GM23338 (cell line): ENCODE results near the gene DACT1. TPM values are rescaled to one million over a fixed set of nuclear protein-coding genes. Genes with fewer than 3 reads are reported as not detected.

Experiments
- ATAC-seq: fragments of 200-7000 bp; cut with Tn5 transposase; 3 replicates; pipeline ENCODE4 v1.9.1; 2020
- DNase-seq: peaks from one replicate; pipeline ENCODE4 v3.0.0-alpha.2; 2015; ENCODE audit warnings: low spot score
- H2AFZ ChIP-seq: fragments of 200-600 bp; sonication (generic); 2 replicates; pipeline ENCODE4 v1.8.0; 2016; ENCODE audit warnings: antibody characterized with exemption, mild to moderate bottlenecking, moderate library complexity
- H3F3A ChIP-seq: fragments of 200-600 bp; sonication (generic); replicated peaks from 2 replicates; pipeline ENCODE4 v1.8.0; 2017; ENCODE audit warnings: antibody characterized with exemption, mixed run types, low read depth
- H3K27ac ChIP-seq: fragments of 200-600 bp; sonication (generic); 2 replicates; pipeline ENCODE4 v1.6.1; 2016; ENCODE audit warnings: low read depth
- H3K27me3 ChIP-seq: fragments of 200-600 bp; sonication (generic); 2 replicates; pipeline ENCODE4 v1.8.0; 2016; ENCODE audit warnings: mild to moderate bottlenecking, mixed run types, moderate library complexity; ENCODE audit not compliant: insufficient read depth
- H3K36me3 ChIP-seq: fragments of 200-600 bp; sonication (generic); 2 replicates; pipeline ENCODE4 v1.8.0; 2016; ENCODE audit warnings: mild to moderate bottlenecking; ENCODE audit not compliant: insufficient read depth
- H3K4me1 ChIP-seq: fragments of 200-600 bp; sonication (generic); 2 replicates; pipeline ENCODE4 v1.8.0; 2016; ENCODE audit warnings: mild to moderate bottlenecking, moderate library complexity; ENCODE audit not compliant: insufficient read depth
- H3K4me2 ChIP-seq: fragments of 200-600 bp; sonication (generic); 2 replicates; pipeline ENCODE4 v1.7.1; 2017; ENCODE audit warnings: mixed run types
- H3K4me3 ChIP-seq: fragments of 200-600 bp; sonication (generic); 2 replicates; pipeline ENCODE4 v1.6.1; 2016; ENCODE audit warnings: mixed run types
- H3K79me2 ChIP-seq: fragments of 200-600 bp; sonication (generic); replicated peaks from 2 replicates; pipeline ENCODE4 v1.8.0; 2017; ENCODE audit warnings: mild to moderate bottlenecking; ENCODE audit not compliant: insufficient read depth
- H3K9me2 ChIP-seq: fragments of 200-600 bp; sonication (generic); 2 replicates; pipeline ENCODE4 v1.8.0; 2017; ENCODE audit not compliant: insufficient read depth
- H4K20me1 ChIP-seq: fragments of 200-600 bp; sonication (generic); replicated peaks from 2 replicates; pipeline ENCODE4 v1.8.0; 2017; ENCODE audit warnings: mild to moderate bottlenecking; ENCODE audit not compliant: insufficient read depth
- H3K27ac Mint-ChIP-seq: 2 replicates; pipeline ENCODE4 v1.8.0; 2020; ENCODE audit warnings: inconsistent platforms, mild to moderate bottlenecking, moderate library complexity, mixed read lengths
- H3K27me3 Mint-ChIP-seq: 3 replicates; pipeline ENCODE4 v1.8.0; 2022; ENCODE audit warnings: low read depth, mild to moderate bottlenecking, moderate library complexity, mixed read lengths, inconsistent platforms; ENCODE audit not compliant: insufficient read depth, poor library complexity
- H3K36me3 Mint-ChIP-seq: 3 replicates; pipeline ENCODE4 v1.8.0; 2021; ENCODE audit warnings: low read depth, mild to moderate bottlenecking, inconsistent platforms, moderate library complexity, mixed read lengths
- H3K4me1 Mint-ChIP-seq: 3 replicates; pipeline ENCODE4 v1.8.0; 2020; ENCODE audit warnings: mild to moderate bottlenecking, inconsistent platforms, mixed read lengths
- H3K4me3 Mint-ChIP-seq: 3 replicates; pipeline ENCODE4 v1.8.0; 2021; ENCODE audit warnings: moderate library complexity, mild to moderate bottlenecking, inconsistent platforms, mixed read lengths
- H3K9me3 Mint-ChIP-seq: 3 replicates; pipeline ENCODE4 v1.8.0; 2020; ENCODE audit warnings: moderate library complexity, mild to moderate bottlenecking, inconsistent platforms, mixed read lengths
- CREB1 ChIP-seq: fragments of 250-450 bp; sonication (Bioruptor Pico); IDR thresholded peaks from 2 replicates; pipeline ENCODE4 v1.5.0; 2020; ENCODE audit warnings: low read depth, mild to moderate bottlenecking, moderate library complexity
- CTCF ChIP-seq, 2 experiments: fragments of 200-600 bp in 1 of 2; sonication (generic) in 1 of 2; conservative IDR thresholded peaks; 2 replicates each; pipeline versions ENCODE4 v1.5.1 to v1.6.1; 2016 to 2017; ENCODE audit warnings: antibody characterized with exemption in 2 of 2, low read depth in 2 of 2, mild to moderate bottlenecking in 2 of 2, moderate library complexity in 1 of 2
- JUNB ChIP-seq: IDR thresholded peaks from one replicate; pipeline ENCODE4 v1.6.1; 2016; ENCODE audit warnings: antibody characterized with exemption; ENCODE audit not compliant: unreplicated experiment
- NANOG ChIP-seq: IDR thresholded peaks from 2 replicates; pipeline ENCODE4 v1.6.1; 2016; ENCODE audit warnings: antibody characterized with exemption, borderline replicate concordance
- REST ChIP-seq: IDR thresholded peaks from one replicate; pipeline ENCODE4 v1.6.1; 2018; ENCODE audit warnings: antibody characterized with exemption; ENCODE audit not compliant: unreplicated experiment
- STAT1 ChIP-seq: IDR thresholded peaks from one replicate; pipeline ENCODE4 v1.6.1; 2016; ENCODE audit warnings: antibody characterized with exemption; ENCODE audit not compliant: unreplicated experiment
- ZNF114 ChIP-seq: fragments of 250-450 bp; sonication (Bioruptor Pico); IDR thresholded peaks from 2 replicates; pipeline ENCODE4 v1.5.0; 2020; ENCODE audit warnings: mild to moderate bottlenecking, moderate library complexity
- ZNF331 ChIP-seq: fragments of 250-450 bp; sonication (Bioruptor Pico); IDR thresholded peaks from 2 replicates; pipeline ENCODE4 v1.5.0; 2020; ENCODE audit warnings: low read depth, mild to moderate bottlenecking, moderate library complexity
- ZNF462 ChIP-seq: fragments of 250-450 bp; sonication (Bioruptor Pico); IDR thresholded peaks from 2 replicates; pipeline ENCODE4 v1.5.0; 2020; ENCODE audit warnings: mild to moderate bottlenecking, moderate library complexity
- polyA plus RNA-seq: library from polyadenylated mRNA; unstranded; fragments of >200 nt; fragmentation: Nextera tagmentation; extraction: Ambion mirVana; gene quantifications from 2 replicates; pipeline ENCODE4 v1.2.1, GENCODE V29; 2016
- total RNA-seq: library from RNA; depleted of rRNA; stranded (reverse); fragments of >200 nt; shearing (Covaris generic); gene quantifications from 2 replicates; pipeline ENCODE4 v1.2.3, GENCODE V29; 2014

The DACT1 gene
- total and polyA plus RNA-seq, 2 experiments from 2014 or later, result 5.7 to 26.6 TPM

DNA sequence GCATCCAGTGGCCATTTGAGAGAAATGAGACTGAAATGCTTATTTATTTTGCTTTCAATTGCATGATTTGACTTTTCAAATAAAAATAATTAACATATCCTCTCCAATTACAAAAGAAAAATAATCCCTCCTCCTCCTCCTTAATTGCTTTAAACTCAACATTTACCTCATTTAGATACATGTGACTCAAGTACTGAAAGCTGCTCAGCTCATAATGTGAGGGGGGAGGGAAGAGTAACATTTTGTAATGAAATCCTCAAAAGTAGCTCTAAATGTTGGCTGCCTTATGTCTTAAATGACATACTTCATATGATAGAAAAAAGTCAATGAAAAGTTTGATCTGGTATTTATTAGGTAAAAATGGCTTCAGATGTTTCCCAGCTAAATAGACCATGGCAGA is 29.0 kb downstream of the DACT1 start:
- Histone ChIP-seq H3K79me2 (no peaks in the 10 kb centered on the region), H3K9me2 (no peaks in the 10 kb centered on the region), H4K20me1 (no peaks in the 10 kb centered on the region), H3K4me1 (peaks cover 19% of the 10 kb centered on the region; the same call in 1 of the 2 replicates), H3K4me2 (no peak overlapping the region), H3K4me3 (no peak overlapping the region), H2AFZ (no peak overlapping the region), H3K36me3 (no peaks in the 10 kb centered on the region), H3F3A (no peaks in the 10 kb centered on the region), H3K27me3 (no peaks in the 10 kb centered on the region), H3K27ac (no peak overlapping the region)
- Mint-ChIP-seq H3K4me3 (no peak overlapping the region), H3K27me3 (peaks cover 4% of the 10 kb centered on the region), H3K27ac (no peak overlapping the region), H3K9me3 (no peaks in the 10 kb centered on the region), H3K4me1 (peaks cover 27% of the 10 kb centered on the region), H3K36me3 (no peaks in the 10 kb centered on the region)
- ATAC-seq (no peak), DNase-seq (no peak)
- TF ChIP-seq NANOG (no peak), STAT1 (no peak), CREB1 (CRISPR knock-in tag) (no peak), ZNF114 (no peak), CTCF (conservative IDR thresholded peaks at IDR 0.05; ENCODE audit: low read depth in 2 of 2) (no peak), JUNB (no peak), ZNF462 (CRISPR knock-in tag) (no peak), REST (no peak), ZNF331 (CRISPR knock-in tag) (no peak)
